ENCODE results near the gene ASIP.
A peak's percentile ranks its signal among the peaks of the same experiment; 100 is the strongest.

Gene ASIP

DNA sequence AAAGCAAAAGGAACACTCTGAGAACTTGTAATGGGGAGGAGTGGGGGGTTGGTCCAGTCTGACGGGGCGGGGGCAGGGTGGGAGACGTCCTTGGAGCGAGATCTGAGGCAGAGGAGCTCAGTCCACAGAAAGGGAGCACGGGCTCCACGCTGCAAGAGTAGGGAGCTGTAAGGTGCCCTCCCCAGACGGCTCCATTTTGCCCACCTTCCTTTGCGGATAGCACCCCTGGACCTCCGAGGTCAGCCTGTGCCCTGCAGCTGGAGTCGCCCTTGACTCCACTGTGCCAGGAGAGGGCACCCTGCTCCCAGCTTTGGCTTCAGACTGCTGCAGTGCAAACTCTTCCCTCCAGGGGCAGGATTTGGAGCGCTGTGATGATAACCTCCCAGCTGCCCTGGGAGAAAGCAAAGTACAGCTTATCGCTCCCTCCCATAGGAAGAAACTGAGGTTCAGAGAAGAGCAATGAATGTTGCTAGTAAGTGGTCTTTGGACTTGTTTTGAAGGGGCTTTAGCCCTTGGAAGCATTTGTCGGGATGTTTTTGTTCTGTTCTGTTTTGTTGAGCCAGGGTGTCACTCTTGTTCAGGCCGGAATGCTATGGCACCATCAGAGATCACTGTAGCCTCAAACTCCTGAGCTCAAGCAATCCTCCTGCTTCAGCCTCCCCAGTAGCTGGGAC, 71.5 kb downstream of the ASIP start:
- peak; percentile 77 to 84 for DNase-seq

DNA sequence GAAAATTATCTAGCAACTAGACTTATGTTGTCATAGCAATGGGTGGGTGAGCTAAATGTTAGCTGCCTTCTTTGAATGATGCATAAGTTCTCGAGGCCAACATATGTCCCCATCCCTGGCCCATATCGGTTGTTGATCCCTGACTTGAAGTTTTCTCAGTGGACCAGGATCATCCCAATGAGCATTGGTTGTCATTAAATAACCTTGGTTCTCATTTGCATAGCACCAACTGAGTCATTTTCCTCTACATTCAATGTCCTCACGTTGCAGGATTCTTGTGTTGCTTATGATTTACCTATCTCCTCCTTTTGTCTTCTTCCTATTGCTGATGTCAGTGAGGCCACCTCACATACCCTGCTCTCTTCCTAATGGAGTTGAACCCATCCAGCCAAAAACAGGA, 74.0 kb downstream of the ASIP start:
- no peak for DNase-seq

DNA sequence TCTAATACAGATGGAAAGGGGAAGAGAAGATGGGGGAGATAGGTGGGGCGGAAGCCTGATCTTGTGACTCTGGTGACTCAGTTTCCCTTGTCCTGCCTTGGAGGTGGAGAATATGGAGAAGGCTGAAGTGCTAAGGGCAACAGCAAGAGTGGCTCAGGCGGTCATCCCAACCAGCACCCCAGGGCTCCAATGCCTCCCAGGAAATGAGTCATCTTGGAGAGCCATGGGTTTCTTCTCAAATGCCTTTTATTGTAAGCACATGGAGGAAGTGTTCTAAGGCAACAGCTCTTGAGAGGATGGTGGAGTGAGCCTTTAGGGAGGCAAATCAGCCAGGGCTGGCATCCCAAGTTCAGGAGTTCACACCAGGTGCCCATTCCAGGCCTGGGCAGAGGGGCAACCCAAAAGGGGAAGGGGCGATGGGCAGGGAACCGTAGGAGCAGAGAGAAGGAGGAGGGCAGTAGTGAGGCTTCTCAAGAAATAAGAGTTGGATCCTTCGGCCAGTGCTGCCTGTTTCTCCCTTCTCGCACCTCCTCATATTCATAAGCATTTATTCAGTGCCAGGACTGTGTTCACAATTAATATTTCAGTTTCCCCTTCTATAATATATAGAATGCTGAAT, 75.1 kb downstream of the ASIP start:
- no peak for DNase-seq

All from AML-193 (cell line).